ENCODE results near the gene EIF2B5. TPM values are rescaled to one million over a fixed set of nuclear protein-coding genes. Genes with fewer than 3 reads are reported as not detected.

Gene EIF2B5
- total and polyA plus RNA-seq, 2 of the 13 experiments (the other 11 are each of a cell fraction or from before 2014, with no cell fraction given) = 38.4 to 60.2 TPM

DNA sequence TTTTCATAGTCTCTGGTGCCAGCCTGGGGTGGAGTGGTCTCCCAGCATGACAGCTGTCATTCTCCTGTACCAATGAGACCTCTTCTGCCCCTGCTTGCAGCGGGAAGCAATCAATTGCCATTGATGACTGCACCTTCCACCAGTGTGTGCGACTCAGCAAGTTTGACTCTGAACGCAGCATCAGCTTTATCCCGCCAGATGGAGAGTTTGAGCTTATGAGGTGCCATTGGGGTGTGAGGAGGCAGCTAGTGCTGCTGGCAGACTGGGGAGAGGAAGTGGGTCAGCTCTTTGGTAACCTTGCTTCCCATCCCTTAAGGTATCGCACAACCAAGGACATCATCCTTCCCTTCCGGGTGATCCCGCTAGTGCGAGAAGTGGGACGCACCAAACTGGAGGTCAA lies 46.4 kb downstream of the EIF2B5 start (continued):
- TF ChIP-seq, protein P1, sequence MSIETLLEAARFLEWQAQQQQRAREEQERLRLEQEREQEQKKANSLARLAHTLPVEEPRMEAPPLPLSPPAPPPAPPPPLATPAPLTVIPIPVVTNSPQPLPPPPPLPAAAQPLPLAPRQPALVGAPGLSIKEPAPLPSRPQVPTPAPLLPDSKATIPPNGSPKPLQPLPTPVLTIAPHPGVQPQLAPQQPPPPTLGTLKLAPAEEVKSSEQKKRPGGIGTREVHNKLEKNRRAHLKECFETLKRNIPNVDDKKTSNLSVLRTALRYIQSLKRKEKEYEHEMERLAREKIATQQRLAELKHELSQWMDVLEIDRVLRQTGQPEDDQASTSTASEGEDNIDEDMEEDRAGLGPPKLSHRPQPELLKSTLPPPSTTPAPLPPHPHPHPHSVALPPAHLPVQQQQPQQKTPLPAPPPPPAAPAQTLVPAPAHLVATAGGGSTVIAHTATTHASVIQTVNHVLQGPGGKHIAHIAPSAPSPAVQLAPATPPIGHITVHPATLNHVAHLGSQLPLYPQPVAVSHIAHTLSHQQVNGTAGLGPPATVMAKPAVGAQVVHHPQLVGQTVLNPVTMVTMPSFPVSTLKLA (IDR thresholded peaks at IDR 0.05) = no peak
- TF ChIP-seq, protein P2, sequence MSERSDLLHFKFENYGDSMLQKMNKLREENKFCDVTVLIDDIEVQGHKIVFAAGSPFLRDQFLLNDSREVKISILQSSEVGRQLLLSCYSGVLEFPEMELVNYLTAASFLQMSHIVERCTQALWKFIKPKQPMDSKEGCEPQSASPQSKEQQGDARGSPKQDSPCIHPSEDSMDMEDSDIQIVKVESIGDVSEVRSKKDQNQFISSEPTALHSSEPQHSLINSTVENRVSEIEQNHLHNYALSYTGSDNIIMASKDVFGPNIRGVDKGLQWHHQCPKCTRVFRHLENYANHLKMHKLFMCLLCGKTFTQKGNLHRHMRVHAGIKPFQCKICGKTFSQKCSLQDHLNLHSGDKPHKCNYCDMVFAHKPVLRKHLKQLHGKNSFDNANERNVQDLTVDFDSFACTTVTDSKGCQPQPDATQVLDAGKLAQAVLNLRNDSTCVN (CRISPR knock-in tag; IDR thresholded peaks at IDR 0.05; ENCODE audit: borderline replicate concordance) = no peak
- no peak for TF ChIP-seq ZIK1 (CRISPR knock-in tag; IDR thresholded peaks at IDR 0.05; ENCODE audit: borderline replicate concordance, low read depth)
- no peak for TF ChIP-seq KLF16 (CRISPR knock-in tag; IDR thresholded peaks at IDR 0.05)
- TF ChIP-seq PAWR (CRISPR knock-in tag; IDR thresholded peaks at IDR 0.05; ENCODE audit: borderline replicate concordance) = no peak
- TF ChIP-seq HNRNPL (IDR thresholded peaks at IDR 0.05; ENCODE audit: low read depth, low read length) = no peak
- TF ChIP-seq SRY (CRISPR knock-in tag; IDR thresholded peaks at IDR 0.05) = no peak
- no peak for TF ChIP-seq ZNF256 (CRISPR knock-in tag; conservative IDR thresholded peaks at IDR 0.05)

DNA sequence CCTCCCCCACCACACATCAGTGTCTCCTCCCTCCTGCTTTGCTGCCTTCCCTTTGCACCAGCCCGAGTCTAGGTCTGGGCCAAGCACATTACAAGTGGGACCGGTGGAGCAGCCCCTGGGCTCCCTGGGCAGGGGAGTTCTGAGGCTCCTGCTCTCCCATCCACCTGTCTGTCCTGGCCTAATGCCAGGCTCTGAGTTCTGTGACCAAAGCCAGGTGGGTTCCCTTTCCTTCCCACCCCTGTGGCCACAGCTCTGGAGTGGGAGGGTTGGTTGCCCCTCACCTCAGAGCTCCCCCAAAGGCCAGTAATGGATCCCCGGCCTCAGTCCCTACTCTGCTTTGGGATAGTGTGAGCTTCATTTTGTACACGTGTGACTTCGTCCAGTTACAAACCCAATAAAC lies 48.5 kb downstream of the EIF2B5 start:
- no peak for TF ChIP-seq EP300 (IDR thresholded peaks at IDR 0.05; ENCODE audit: low read depth in 2 of 2, low read length in 2 of 2)
- no peak for TF ChIP-seq EP300 (CRISPR knock-in tag; IDR thresholded peaks at IDR 0.05; ENCODE audit: borderline replicate concordance)
- TF ChIP-seq MIER3 (CRISPR knock-in tag; IDR thresholded peaks at IDR 0.05; ENCODE audit: borderline replicate concordance) = no peak
- no peak for TF ChIP-seq JUND (CRISPR knock-in tag; IDR thresholded peaks at IDR 0.05)
- TF ChIP-seq NFRKB (IDR thresholded peaks at IDR 0.05) = no peak
- TF ChIP-seq AGO2 (optimal IDR thresholded peaks at IDR 0.05; ENCODE audit: low read depth, low read length) = peak; percentile 24
- TF ChIP-seq, protein P3, sequence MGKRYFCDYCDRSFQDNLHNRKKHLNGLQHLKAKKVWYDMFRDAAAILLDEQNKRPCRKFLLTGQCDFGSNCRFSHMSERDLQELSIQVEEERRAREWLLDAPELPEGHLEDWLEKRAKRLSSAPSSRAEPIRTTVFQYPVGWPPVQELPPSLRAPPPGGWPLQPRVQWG (CRISPR knock-in tag; IDR thresholded peaks at IDR 0.05; ENCODE audit: borderline replicate concordance, low read depth) = no peak
- CTCF ChIA-PET (ENCODE audit: low intra/inter-chr PET ratio, low total read pairs) = no interaction called here
- Histone ChIP-seq H3K79me2 (ENCODE audit: insufficient read depth, low read length) (peaks cover 28% of the 10 kb centered on the region), H3K9ac (ENCODE audit: insufficient read depth, low read depth, low read length) (no peak overlapping the region), H3K27me3 (ENCODE audit: control insufficient read depth in 1 of 2, insufficient read depth in 2 of 2, low read length in 2 of 2) (no peaks in the 10 kb centered on the region; a peak in 1 of 5 replicates), H3K9me3 (ENCODE audit: low read length) (no peaks in the 10 kb centered on the region), H2AFZ (ENCODE audit: low read length) (no peak overlapping the region), H4K20me1 (ENCODE audit: insufficient read depth, low read length) (peaks cover 4% of the 10 kb centered on the region; the same call in 1 of the 2 replicates), H3K27ac (ENCODE audit: extremely low read length, insufficient read depth, low read length) (no peak overlapping the region), H3K4me1 (ENCODE audit: insufficient read depth, low read length) (peaks cover 25% of the 10 kb centered on the region), H3K4me2 (ENCODE audit: low read depth, low read length) (no peak overlapping the region), H3K36me3 (replicated peaks in 1 of 2; ENCODE audit: control insufficient read depth in 1 of 2, insufficient read depth in 2 of 2, low read length in 2 of 2) (peaks cover 42 to 63% of the 10 kb centered on the region in 2 experiments), H3K4me3 (replicated peaks in 1 of 3; ENCODE audit: insufficient read depth in 1 of 3, low read depth in 2 of 3, low read length in 3 of 3) (no peak overlapping the region)
- DNase-seq (ENCODE audit: low spot score) (no peak), ATAC-seq (no peak), FAIRE-seq (no peak)
- BruUV-seq (replicated peaks) = no TSS peak
- POLR2A ChIA-PET = interaction anchor here (0.6 to 1.2 kb wide), 3 partner anchors 9 to 143 kb away, joined by 3 to 5 read pairs (median 3); no protein-coding TSS in a partner anchor
- in situ Hi-C loops (cut with HindIII; ENCODE audit: extremely low pct_ligation_motif_present, low pct_unique_long_range_greater_than_20kb) (no loop called here), intact Hi-C loops (cut with micrococcal nuclease; ENCODE audit: unreplicated experiment) (no loop called here)
- WGBS (ENCODE audit: low lambda C conversion rate) = 94% methylated on average over 5 of the region's 5 CpGs
